ENCODE results near the gene RPS6KA1. TPM values are rescaled to one million over a fixed set of nuclear protein-coding genes. Genes with fewer than 3 reads are reported as not detected.

Gene RPS6KA1
- polyA plus RNA-seq, 1 donor (not counting 4 experiments of a cell fraction or from before 2014, with no cell fraction given): 65.9 TPM

- peaks cover 2% of the 10 kb centered on the region for H3K4me1 ChIP-seq (ENCODE audit: control insufficient read depth, extremely low read depth, insufficient read depth, low read length)
- H3K4me3 ChIP-seq (ENCODE audit: control insufficient read depth in 2 of 3, extremely low read depth in 1 of 3, insufficient read depth in 2 of 3, low read depth in 1 of 3, low read length in 3 of 3): no peak overlapping the region
- TF ChIP-seq EZH2 (IDR thresholded peaks at IDR 0.05; ENCODE audit: low read length): no peak
- TF ChIP-seq, protein P1, sequence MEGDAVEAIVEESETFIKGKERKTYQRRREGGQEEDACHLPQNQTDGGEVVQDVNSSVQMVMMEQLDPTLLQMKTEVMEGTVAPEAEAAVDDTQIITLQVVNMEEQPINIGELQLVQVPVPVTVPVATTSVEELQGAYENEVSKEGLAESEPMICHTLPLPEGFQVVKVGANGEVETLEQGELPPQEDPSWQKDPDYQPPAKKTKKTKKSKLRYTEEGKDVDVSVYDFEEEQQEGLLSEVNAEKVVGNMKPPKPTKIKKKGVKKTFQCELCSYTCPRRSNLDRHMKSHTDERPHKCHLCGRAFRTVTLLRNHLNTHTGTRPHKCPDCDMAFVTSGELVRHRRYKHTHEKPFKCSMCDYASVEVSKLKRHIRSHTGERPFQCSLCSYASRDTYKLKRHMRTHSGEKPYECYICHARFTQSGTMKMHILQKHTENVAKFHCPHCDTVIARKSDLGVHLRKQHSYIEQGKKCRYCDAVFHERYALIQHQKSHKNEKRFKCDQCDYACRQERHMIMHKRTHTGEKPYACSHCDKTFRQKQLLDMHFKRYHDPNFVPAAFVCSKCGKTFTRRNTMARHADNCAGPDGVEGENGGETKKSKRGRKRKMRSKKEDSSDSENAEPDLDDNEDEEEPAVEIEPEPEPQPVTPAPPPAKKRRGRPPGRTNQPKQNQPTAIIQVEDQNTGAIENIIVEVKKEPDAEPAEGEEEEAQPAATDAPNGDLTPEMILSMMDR (optimal IDR thresholded peaks at IDR 0.05 in 1 of 3, IDR thresholded peaks at IDR 0.05 in 1 of 3, conservative IDR thresholded peaks at IDR 0.05 in 1 of 3; ENCODE audit: extremely low read depth in 1 of 3, insufficient read depth in 2 of 3, low read length in 3 of 3): peak; percentile 54 to 76 (median 67)
- H3K27ac ChIP-seq (ENCODE audit: control insufficient read depth, insufficient read depth, low read length): no peak overlapping the region
- H3K79me2 ChIP-seq (ENCODE audit: control insufficient read depth, insufficient read depth, low read length): no peaks in the 10 kb centered on the region
- FAIRE-seq: peak; percentile 71
- H3K9me3 ChIP-seq (ENCODE audit: control insufficient read depth, low read depth, low read length): no peaks in the 10 kb centered on the region
- H3K9me1 ChIP-seq (ENCODE audit: control insufficient read depth, extremely low read depth, insufficient read depth, low read length): no peaks in the 10 kb centered on the region
- H3K9ac ChIP-seq (ENCODE audit: control insufficient read depth, extremely low read depth, insufficient read depth, low read length): no peak overlapping the region
- H2AFZ ChIP-seq (ENCODE audit: control insufficient read depth, low read length): no peak overlapping the region
- H3K27me3 ChIP-seq (ENCODE audit: control insufficient read depth, extremely low read depth, insufficient read depth, low read length): no peaks in the 10 kb centered on the region
- no peak for DNase-seq (ENCODE audit: low read depth, low spot score)
- no peaks in the 10 kb centered on the region for H3K36me3 ChIP-seq (ENCODE audit: control insufficient read depth in 2 of 2, extremely low read depth in 1 of 2, insufficient read depth in 2 of 2, low read length in 2 of 2)
- no peaks in the 10 kb centered on the region for H4K20me1 ChIP-seq (ENCODE audit: control insufficient read depth, extremely low read depth, insufficient read depth, low read length)
- H3K4me2 ChIP-seq (ENCODE audit: control insufficient read depth, extremely low read depth, insufficient read depth, low read depth, low read length): no peak overlapping the region
- dilution Hi-C loops (cut with MboI; ENCODE audit: extremely low pct_ligation_motif_present, low sequenced_read_pairs): no loop called here
Observed at GRCh38 chr1:26602378-26602959, 72.9 kb downstream of the RPS6KA1 start.

DNA sequence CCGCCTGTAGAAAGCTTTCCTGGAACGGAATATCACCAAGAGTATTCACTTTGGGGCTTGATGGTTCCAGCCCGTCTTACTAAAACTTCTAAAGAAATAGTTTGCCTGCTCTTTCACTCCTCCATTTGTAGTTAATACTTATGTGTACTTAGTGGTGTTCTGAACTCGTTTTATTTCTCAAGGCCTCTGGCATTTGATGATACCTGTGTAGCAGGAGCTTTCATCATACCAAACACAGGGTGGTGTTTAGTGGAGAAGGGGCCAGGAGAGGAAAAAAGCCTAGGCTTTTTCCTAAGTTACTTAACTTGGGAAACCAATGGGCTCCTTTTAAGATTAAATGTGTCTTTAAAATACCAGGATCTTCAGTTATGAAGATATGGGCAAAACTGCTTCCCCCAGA lies 74.3 kb downstream of the RPS6KA1 start:
- H3K27ac ChIP-seq (ENCODE audit: control insufficient read depth, insufficient read depth, low read length): no peak overlapping the region
- no peak for FAIRE-seq
- no peaks in the 10 kb centered on the region for H3K9me3 ChIP-seq (ENCODE audit: control insufficient read depth, low read depth, low read length)
- H3K4me3 ChIP-seq (ENCODE audit: control insufficient read depth in 2 of 3, extremely low read depth in 1 of 3, insufficient read depth in 2 of 3, low read depth in 1 of 3, low read length in 3 of 3): no peak overlapping the region
- H3K27me3 ChIP-seq (ENCODE audit: control insufficient read depth, extremely low read depth, insufficient read depth, low read length): no peaks in the 10 kb centered on the region
- DNase-seq (ENCODE audit: low read depth, low spot score): no peak
- no peaks in the 10 kb centered on the region for H3K79me2 ChIP-seq (ENCODE audit: control insufficient read depth, insufficient read depth, low read length)
- no peaks in the 10 kb centered on the region for H4K20me1 ChIP-seq (ENCODE audit: control insufficient read depth, extremely low read depth, insufficient read depth, low read length)
- no peaks in the 10 kb centered on the region for H3K9me1 ChIP-seq (ENCODE audit: control insufficient read depth, extremely low read depth, insufficient read depth, low read length)
- H3K9ac ChIP-seq (ENCODE audit: control insufficient read depth, extremely low read depth, insufficient read depth, low read length): no peak overlapping the region
- no peak overlapping the region for H3K4me2 ChIP-seq (ENCODE audit: control insufficient read depth, extremely low read depth, insufficient read depth, low read depth, low read length)
- dilution Hi-C loops (cut with MboI; ENCODE audit: extremely low pct_ligation_motif_present, low sequenced_read_pairs): no loop called here
- no peak overlapping the region for H2AFZ ChIP-seq (ENCODE audit: control insufficient read depth, low read length)
- no peak for TF ChIP-seq EZH2 (IDR thresholded peaks at IDR 0.05; ENCODE audit: low read length)
- TF ChIP-seq, protein P1 (optimal IDR thresholded peaks at IDR 0.05 in 1 of 3, IDR thresholded peaks at IDR 0.05 in 1 of 3, conservative IDR thresholded peaks at IDR 0.05 in 1 of 3; ENCODE audit: extremely low read depth in 1 of 3, insufficient read depth in 2 of 3, low read length in 3 of 3): no peak
- H3K4me1 ChIP-seq (ENCODE audit: control insufficient read depth, extremely low read depth, insufficient read depth, low read length): no peaks in the 10 kb centered on the region
- no peaks in the 10 kb centered on the region for H3K36me3 ChIP-seq (ENCODE audit: control insufficient read depth in 2 of 2, extremely low read depth in 1 of 2, insufficient read depth in 2 of 2, low read length in 2 of 2)
